Cardiac fibroblast (primary cell): ENCODE data around the gene CEND1.

Experiments used
- DNase-seq, 2 donors: peaks; one replicate each; pipeline versions ENCODE4 v3.0.0 to v3.0.0-alpha.2; 2010; ENCODE audit warnings: low read depth in 2 of 2
- H3K4me3 ChIP-seq, 2 donors: replicated peaks in 1 of 2; 1 replicate in 1 of 2; 2 replicates in 1 of 2; pipeline ENCODE4 v1.5.1; 2011; ENCODE audit warnings: low read depth in 2 of 2, low read length in 2 of 2, mild to moderate bottlenecking in 2 of 2, moderate library complexity in 1 of 2
- TF ChIP-seq, protein P1 (sequence below): IDR thresholded peaks from one replicate; pipeline ENCODE4 v1.5.1; 2011; ENCODE audit warnings: low read depth, mild to moderate bottlenecking, low read length, inconsistent platforms

The CEND1 gene

DNA sequence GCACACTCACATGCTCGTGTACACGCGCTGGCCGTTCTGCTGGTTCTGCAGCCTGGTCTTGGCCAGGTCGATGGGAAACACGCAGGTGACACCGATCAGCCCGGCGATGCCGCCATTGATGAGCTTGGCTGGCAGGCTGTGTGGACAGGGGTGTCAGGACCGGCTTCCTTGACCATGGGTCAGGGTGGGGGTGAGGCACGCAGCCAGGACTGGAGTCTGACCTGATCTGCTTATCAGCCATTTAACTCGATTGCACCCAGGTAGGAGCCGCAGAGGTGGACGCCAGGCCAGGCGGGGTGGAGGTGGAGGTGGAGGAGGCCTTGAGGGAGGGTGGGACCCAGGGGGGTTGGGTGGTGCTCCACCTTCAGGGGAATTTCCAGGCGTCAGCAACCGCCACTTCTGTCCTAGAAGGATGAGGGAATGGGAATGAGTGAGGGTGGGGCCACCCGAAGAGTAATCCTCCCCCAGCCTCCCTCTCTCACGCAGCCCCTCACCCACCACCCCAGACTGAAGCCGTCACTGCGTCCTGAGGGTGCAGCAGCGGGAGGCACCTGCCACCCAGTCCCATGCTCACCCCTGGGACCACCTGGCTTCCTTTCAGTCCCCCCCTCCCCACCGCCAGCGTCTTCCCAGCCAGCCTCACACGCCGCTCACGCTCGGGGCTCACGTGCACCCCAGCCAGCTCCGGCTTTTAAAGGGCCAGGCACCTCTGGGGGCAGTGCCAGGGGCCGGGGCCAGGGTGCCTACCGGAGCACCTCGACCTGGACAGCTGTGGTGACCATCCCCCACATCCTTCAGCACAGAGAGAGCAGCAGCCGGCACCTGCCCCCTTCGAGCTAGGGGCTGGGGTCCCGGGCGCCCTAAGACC, 5.1 kb upstream of the CEND1 start:
- TF ChIP-seq, protein P1, sequence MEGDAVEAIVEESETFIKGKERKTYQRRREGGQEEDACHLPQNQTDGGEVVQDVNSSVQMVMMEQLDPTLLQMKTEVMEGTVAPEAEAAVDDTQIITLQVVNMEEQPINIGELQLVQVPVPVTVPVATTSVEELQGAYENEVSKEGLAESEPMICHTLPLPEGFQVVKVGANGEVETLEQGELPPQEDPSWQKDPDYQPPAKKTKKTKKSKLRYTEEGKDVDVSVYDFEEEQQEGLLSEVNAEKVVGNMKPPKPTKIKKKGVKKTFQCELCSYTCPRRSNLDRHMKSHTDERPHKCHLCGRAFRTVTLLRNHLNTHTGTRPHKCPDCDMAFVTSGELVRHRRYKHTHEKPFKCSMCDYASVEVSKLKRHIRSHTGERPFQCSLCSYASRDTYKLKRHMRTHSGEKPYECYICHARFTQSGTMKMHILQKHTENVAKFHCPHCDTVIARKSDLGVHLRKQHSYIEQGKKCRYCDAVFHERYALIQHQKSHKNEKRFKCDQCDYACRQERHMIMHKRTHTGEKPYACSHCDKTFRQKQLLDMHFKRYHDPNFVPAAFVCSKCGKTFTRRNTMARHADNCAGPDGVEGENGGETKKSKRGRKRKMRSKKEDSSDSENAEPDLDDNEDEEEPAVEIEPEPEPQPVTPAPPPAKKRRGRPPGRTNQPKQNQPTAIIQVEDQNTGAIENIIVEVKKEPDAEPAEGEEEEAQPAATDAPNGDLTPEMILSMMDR: no peak
- no peak for DNase-seq
- H3K4me3 ChIP-seq: peak overlapping the region; percentile 10 to 69

DNA sequence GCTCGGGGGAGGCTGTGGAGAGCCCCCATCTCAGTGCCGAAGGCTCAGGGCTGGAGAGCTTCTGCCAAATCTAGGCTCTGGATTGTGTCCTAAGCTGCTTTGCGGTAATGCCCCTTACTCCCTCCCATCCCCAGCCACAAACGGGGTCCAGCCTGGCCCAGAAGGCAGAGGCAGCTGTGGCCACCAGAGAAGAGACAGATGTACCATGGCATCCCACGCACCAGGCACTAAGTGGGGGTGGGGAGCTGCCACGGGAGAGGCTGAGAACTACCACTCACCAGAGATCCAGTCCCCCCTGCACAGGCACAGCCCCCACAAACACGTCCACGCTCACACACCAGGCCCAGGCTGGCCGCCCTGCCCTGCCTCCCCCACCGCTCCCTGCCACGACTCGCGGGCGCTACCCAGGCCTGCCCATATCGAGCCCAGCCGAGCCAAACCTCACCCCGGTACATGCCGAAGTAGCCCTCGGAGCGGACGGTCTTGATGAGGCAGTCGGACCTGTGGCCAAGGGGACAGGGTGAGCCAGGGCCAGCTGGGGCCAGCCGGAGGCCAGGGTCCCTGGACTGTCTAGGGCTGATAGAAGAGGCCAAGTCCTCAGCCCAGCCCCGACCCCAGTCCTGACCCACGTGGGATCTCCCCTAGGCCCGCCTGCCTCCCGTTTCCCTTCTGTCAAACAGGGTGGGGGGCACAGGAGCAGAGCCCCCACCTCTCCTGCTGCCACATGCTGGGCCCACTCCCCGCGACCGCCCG, 4.3 kb upstream of the CEND1 start:
- DNase-seq: no peak
- no peak overlapping the region for H3K4me3 ChIP-seq
- TF ChIP-seq, protein P1: no peak

DNA sequence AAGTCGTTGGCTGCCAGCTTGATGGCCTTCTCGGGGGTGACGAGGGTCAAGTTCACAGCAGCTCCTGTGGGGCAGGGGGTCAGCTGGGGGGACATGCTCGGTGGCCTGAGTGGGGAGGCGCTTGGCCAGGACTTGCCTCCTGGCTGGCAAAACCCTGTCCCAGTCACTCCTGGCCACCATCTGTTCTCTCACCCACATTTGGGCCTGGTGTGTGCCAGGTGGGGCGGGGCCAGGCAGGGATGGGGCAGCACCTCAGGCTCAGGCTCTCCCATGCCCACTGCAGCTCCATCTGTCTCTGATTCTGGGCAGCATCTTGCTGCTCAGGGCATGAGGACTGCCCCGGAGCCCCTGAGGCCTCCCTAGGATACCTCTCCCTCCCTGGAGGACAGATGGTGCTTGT, 3.7 kb upstream of the CEND1 start:
- TF ChIP-seq, protein P1: no peak
- no peak overlapping the region for H3K4me3 ChIP-seq
- no peak for DNase-seq

DNA sequence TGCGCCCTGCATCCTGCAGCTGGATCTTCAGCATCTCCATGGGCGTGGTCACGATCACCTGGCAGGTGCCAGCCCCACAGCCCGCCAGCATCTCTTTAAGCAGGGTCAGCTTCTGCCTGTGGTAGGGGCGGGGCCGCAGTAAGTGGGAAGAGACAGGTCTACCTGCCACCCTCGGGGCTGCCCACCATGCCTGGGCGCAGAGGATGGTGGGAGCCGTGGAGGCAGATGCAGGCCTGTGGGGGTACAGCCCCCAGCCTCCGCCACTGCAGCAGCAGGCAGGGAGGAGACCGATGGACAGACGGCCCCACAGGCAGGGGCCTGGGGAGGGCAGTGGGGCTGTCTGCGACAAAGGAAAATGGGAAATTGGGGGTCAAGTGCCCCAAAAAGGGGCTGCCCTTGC, 3.0 kb upstream of the CEND1 start:
- no peak for DNase-seq
- TF ChIP-seq, protein P1: no peak
- H3K4me3 ChIP-seq: no peak overlapping the region

DNA sequence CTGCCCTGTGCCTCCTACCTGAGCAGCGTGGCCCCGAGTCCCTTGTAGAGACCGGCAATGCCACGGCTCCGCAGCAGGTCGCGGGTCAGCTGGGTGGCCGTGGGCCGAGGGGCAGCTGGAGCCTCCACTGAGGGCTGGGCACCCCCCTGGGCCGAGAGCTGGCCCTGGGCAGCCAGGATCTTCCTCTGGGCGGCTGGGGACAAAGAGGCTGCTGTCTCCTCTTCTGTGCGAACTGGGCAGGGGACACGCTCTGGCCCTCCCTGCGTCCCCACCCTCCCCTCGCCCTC, 2.6 kb upstream of the CEND1 start:
- TF ChIP-seq, protein P1: no peak
- DNase-seq: no peak
- H3K4me3 ChIP-seq: no peak overlapping the region

DNA sequence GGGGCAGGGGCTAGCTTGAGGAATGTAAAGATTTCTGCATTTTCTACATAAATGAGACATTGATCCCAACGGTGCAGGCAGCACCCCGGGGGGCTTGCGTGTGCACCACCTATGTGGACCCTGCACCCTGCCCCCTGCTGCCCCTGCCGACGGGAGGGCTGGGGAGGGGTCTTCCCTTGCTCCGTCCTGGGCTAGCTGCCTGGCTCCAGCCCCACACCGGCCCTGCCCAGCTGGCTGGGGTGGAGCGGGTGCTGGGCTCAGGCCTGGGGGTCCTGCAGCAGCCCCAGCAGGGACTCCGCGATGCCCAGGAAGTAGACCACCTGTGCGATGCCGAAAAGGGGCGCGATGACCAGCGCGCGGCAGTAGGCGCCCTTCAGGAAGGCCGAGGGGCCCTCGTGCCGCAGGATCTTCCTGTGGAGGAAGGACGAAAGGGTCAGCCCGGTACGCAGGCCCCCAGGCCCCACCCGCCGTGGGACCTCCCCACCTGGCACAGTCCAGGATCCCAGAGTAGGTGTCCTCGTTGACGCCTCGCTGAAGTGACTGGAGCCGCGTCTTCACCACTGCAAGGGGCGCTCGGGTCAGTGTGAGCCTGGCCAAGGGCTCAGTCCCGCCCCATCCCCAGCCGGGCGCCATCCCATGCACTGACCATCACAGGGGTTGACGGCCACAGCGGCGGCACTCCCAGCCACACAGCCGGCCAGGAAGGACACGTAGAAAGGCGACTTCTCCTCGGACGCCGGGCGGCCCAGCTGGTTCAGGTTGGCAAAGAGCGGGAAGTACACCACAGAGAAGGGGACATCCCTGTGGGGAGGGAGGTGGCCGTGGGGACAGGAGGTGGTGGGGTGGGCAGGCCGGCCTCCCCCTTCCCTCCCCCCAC, 2.0 kb upstream of the CEND1 start:
- TF ChIP-seq, protein P1: no peak
- H3K4me3 ChIP-seq: no peak overlapping the region
- no peak for DNase-seq
